Mesothelial cell of epicardium (in vitro differentiated cells): ENCODE measurements around the gene CYTH3. TPM values are rescaled to one million over a fixed set of nuclear protein-coding genes. Genes with fewer than 3 reads are reported as not detected.
"Not testable (repeated sequence)": the region's sequence is repeated elsewhere in the genome, so short reads cannot be mapped to it uniquely, and the experiment has no call there.

Source experiments
- DNase-seq, 2 experiments: peaks; one replicate each; pipeline ENCODE4 v3.0.0; 2021; ENCODE audit warnings: low spot score in 2 of 2; ENCODE audit not compliant: unreplicated experiment in 2 of 2
- H3K27ac Mint-ChIP-seq: 2 replicates; pipeline ENCODE4 v1.8.0; 2021; ENCODE audit warnings: mixed read lengths
- H3K27me3 Mint-ChIP-seq: 2 replicates; pipeline ENCODE4 v1.8.0; 2021; ENCODE audit warnings: low read depth, mixed read lengths
- H3K36me3 Mint-ChIP-seq: 2 replicates; pipeline ENCODE4 v1.8.0; 2021; ENCODE audit warnings: mixed read lengths
- H3K4me1 Mint-ChIP-seq: 2 replicates; pipeline ENCODE4 v1.8.0; 2021; ENCODE audit warnings: mixed read lengths
- H3K4me3 Mint-ChIP-seq: 2 replicates; pipeline ENCODE4 v1.8.0; 2021; ENCODE audit warnings: mild to moderate bottlenecking, moderate library complexity, mixed read lengths
- H3K9me3 Mint-ChIP-seq: 2 replicates; pipeline ENCODE4 v1.8.0; 2021; ENCODE audit warnings: mixed read lengths
- total RNA-seq: library from RNA; stranded (reverse); gene quantifications from 3 replicates; pipeline ENCODE4 v1.2.1, GENCODE V29; 2021
- TF ChIP-seq, protein P1 (sequence below): fragments of 200-600 bp; sonication (generic); IDR thresholded peaks from one replicate; pipeline ENCODE4 v1.5.0; 2021; ENCODE audit warnings: antibody characterized with exemption; ENCODE audit not compliant: unreplicated experiment

Gene CYTH3
- total RNA-seq, 1 donor from 2014 or later: 29.2 TPM

DNA sequence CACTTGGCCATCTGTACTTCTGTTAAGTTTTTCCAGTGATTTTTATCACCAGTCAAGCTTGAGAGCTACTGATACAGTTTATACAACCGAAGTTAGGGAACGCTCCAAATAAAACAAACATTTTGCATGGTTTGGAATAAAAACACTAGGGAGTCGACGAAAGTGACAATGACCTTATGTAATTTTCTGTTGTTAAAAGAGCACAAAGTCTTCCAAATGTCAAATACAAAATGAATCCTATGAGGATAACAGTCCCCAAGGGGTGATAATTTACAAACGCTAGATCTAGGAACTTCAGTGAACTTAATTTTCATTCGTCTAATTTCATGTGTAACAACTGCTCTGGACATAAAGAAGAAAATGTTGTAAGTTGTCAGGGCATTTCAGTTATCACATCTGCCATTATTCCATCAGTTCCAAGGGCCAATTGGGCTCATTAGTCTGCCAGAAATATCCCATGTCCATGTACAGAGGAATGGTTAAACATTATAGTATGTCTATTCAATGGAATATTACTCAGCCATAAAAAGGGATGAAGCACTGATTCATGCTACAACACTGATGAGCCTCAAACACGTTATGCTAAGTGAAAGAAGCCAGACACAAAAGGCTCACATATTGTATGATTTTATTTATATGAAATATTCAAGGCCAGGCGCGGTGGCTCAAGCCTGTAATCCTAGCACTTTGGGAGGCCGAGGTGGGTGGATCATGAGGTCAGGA is 38.0 kb upstream of the CYTH3 start:
- Mint-ChIP-seq H3K4me1 (no peaks in the 10 kb centered on the region), H3K9me3 (no peaks in the 10 kb centered on the region), H3K36me3 (no peaks in the 10 kb centered on the region), H3K4me3 (no peak overlapping the region), H3K27ac (no peak overlapping the region), H3K27me3 (no peaks in the 10 kb centered on the region)
- TF ChIP-seq, protein P1, sequence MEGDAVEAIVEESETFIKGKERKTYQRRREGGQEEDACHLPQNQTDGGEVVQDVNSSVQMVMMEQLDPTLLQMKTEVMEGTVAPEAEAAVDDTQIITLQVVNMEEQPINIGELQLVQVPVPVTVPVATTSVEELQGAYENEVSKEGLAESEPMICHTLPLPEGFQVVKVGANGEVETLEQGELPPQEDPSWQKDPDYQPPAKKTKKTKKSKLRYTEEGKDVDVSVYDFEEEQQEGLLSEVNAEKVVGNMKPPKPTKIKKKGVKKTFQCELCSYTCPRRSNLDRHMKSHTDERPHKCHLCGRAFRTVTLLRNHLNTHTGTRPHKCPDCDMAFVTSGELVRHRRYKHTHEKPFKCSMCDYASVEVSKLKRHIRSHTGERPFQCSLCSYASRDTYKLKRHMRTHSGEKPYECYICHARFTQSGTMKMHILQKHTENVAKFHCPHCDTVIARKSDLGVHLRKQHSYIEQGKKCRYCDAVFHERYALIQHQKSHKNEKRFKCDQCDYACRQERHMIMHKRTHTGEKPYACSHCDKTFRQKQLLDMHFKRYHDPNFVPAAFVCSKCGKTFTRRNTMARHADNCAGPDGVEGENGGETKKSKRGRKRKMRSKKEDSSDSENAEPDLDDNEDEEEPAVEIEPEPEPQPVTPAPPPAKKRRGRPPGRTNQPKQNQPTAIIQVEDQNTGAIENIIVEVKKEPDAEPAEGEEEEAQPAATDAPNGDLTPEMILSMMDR: no peak
- DNase-seq: no peak

DNA sequence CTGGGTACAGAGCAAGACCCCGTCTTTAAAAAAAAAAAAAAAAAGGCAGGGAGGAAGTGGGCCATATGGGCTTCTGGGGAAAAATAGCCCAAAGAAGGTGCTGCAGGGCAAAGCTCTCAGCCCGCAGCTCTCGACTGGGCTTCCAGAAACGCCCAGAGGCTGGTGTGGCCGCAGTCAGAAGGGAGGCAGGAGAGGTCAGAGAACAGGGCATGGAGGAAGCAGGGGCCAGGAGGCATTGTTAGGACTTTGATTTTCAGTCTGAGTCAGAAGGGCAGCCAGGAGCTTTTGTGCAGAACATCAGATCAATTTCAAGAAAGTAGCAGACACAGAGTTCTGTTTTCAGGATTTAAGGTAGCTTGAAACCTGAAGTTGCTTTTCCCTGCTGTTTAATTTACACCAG is 35.3 kb upstream of the CYTH3 start:
- Mint-ChIP-seq H3K4me3 (no peak overlapping the region), H3K9me3 (no peaks in the 10 kb centered on the region), H3K27ac (no peak overlapping the region), H3K4me1 (no peaks in the 10 kb centered on the region), H3K36me3 (no peaks in the 10 kb centered on the region), H3K27me3 (no peaks in the 10 kb centered on the region)
- TF ChIP-seq, protein P1: no peak
- no peak for DNase-seq

DNA sequence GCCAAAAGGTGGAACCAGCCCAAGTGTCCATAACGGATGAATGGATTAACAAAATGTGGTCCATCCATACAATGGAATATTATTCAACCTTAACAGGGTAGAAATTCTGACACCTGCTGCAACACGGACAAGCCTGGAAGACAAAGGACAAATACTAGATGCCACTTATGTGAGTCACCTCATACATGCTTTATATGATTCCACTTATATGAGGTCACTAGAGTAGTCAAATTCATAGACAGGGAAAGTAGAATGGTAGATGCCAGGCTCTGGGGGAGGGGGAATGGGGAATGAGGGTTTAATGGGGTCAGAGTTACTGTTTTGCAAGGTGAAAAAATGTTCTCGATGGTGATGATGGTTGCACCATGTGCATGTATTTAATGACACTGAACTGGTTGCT is 34.0 kb upstream of the CYTH3 start:
- no peaks in the 10 kb centered on the region for H3K27me3 Mint-ChIP-seq
- no peaks in the 10 kb centered on the region for H3K9me3 Mint-ChIP-seq
- no peak overlapping the region for H3K4me3 Mint-ChIP-seq
- no peaks in the 10 kb centered on the region for H3K36me3 Mint-ChIP-seq
- H3K27ac Mint-ChIP-seq: no peak overlapping the region
- no peak for DNase-seq
- TF ChIP-seq, protein P1: no peak
- no peaks in the 10 kb centered on the region for H3K4me1 Mint-ChIP-seq

DNA sequence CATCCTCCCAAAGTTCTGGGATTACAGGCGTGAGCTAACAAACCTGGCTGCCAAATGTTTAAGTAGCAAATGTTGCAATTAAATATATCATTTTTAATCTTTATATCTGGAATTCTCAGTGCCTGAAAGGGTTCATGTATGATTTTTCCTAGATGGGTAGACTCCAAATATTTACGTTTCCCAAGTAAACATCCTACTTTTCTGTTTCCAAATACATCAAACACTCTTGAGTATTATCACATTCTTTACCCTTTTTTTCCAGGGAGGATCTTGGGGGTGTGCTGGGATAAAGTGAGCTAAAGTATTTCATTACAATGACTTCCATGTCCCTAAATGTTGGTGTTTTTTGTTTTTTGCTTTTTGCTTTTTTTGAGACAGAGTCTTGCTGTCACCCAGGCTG is 32.9 kb upstream of the CYTH3 start:
- H3K4me1 Mint-ChIP-seq: no peaks in the 10 kb centered on the region
- TF ChIP-seq, protein P1: no peak
- no peak for DNase-seq
- no peaks in the 10 kb centered on the region for H3K27me3 Mint-ChIP-seq
- no peak overlapping the region for H3K27ac Mint-ChIP-seq
- no peaks in the 10 kb centered on the region for H3K36me3 Mint-ChIP-seq
- no peaks in the 10 kb centered on the region for H3K9me3 Mint-ChIP-seq
- no peak overlapping the region for H3K4me3 Mint-ChIP-seq

DNA sequence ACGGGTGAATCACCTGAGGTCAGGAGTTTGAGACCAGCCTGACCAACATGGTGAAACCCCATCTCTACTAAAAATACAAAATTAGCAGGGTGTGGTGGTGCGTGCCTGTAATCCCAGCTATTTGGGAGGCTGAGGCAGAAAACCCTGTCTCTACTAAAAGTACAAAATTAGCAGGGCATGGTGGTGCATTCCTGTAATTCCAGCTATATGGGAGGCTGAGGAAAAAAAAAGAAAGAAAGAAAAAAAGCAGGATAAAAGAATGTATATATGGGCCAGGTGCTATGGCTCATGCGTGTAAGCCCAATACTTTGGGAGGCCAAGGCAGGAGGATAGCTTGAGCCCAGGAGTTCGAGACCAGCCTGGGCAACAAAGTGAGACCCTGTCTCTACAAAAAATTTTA is 29.0 kb upstream of the CYTH3 start:
- not testable (repeated sequence) for H3K27ac Mint-ChIP-seq, H3K4me1 Mint-ChIP-seq, H3K36me3 Mint-ChIP-seq, H3K27me3 Mint-ChIP-seq, H3K4me3 Mint-ChIP-seq, DNase-seq, H3K9me3 Mint-ChIP-seq

DNA sequence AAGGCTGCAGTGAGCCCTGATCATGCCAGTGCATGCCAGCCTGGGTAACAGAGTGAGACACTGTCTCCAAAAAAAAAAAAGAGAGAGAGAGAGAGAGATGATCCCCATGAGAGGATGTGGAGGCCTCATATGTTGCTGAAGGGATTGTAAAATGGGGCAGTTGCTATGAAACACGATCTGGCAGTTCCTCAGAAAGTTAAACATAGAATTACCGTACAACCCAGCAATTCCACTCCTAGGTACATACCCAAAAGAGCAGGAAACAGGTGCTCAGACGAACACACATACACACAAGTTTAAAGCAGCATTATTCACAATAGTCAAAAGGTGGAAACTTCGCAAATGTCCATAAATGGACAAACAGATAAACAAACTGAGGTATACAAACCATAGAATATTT is 27.4 kb upstream of the CYTH3 start:
- Mint-ChIP-seq H3K27me3 (no peaks in the 10 kb centered on the region), H3K27ac (no peak overlapping the region), H3K36me3 (no peaks in the 10 kb centered on the region), H3K9me3 (no peaks in the 10 kb centered on the region), H3K4me1 (no peaks in the 10 kb centered on the region), H3K4me3 (no peak overlapping the region)
- DNase-seq: no peak
- TF ChIP-seq, protein P1: no peak
